GM12891 (cell line): ENCODE data around the gene PTPRN2.
"Not testable (repeated sequence)": the region's sequence is repeated elsewhere in the genome, so short reads cannot be mapped to it uniquely, and the experiment has no call there.

Source experiments
- DNase-seq: peaks from one replicate; pipeline ENCODE4 v3.0.0; 2011; ENCODE audit warnings: low spot score; ENCODE audit not compliant: insufficient read length
- FAIRE-seq: peaks from 2 replicates; lab custom pipeline; 2011; peaks lifted over from hg19 to GRCh38; lab: Jason Lieb, UNC
- PAX5 ChIP-seq: IDR thresholded peaks from 2 replicates; pipeline ENCODE4 v1.6.1; 2011; ENCODE audit warnings: low read length, moderate library complexity, mild to moderate bottlenecking; ENCODE audit not compliant: insufficient read depth, severe bottlenecking
- POLR2A ChIP-seq: IDR thresholded peaks from 2 replicates; pipeline ENCODE4 v1.6.1; 2011; ENCODE audit warnings: low read depth, low read length, control low read depth
- POLR2AphosphoS5 ChIP-seq: IDR thresholded peaks from 2 replicates; pipeline ENCODE4 v1.6.1; 2011; ENCODE audit warnings: low read depth, low read length, control low read depth
- POU2F2 ChIP-seq: IDR thresholded peaks from 2 replicates; pipeline ENCODE4 v1.6.1; 2011; ENCODE audit warnings: low read depth, mild to moderate bottlenecking, control low read depth, low read length, moderate library complexity
- SPI1 ChIP-seq: IDR thresholded peaks from 2 replicates; pipeline ENCODE4 v1.6.1; 2011; ENCODE audit warnings: low read depth, low read length, control low read depth
- TAF1 ChIP-seq: IDR thresholded peaks from 2 replicates; pipeline ENCODE4 v1.6.1; 2011; ENCODE audit warnings: low read depth, low read length, control low read depth

PTPRN2 gene

GRCh38 chr7:158345731-158346130, 241.9 kb downstream of the PTPRN2 start:
- FAIRE-seq (no peak), DNase-seq (no peak)
- TF ChIP-seq SPI1 (no peak), POLR2AphosphoS5 (no peak), POU2F2 (no peak), TAF1 (no peak), PAX5 (no peak), POLR2A (no peak)

DNA sequence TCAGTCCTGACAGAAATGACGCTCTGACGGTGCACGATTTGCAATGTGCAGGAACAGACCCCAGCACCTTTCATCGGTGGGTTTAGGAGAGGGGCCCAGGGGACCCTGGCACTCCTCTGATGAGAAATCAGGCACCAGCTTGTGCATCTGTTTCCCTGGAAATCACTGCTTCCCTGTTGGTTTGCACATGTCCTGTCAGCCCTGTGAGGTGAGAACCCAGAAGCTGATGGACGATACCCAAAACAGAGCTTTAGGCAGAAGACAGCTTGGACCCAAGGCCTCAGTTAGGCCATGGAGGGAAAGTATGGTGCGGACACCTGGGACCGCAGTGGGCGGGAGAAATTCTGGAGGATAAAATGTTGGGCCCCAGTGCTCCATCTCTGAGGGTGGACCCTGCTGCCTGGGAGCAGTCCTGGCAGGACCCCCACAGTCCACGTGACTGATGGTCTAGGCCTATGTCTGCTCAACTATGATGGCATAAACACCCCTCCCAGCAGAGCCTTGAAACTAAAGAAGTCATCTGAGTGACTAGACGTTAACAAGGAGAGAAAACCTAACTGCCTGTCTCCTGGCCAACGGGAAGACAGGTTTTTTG, 242.8 kb downstream of the PTPRN2 start:
- TF ChIP-seq POLR2A (no peak), PAX5 (no peak), POLR2AphosphoS5 (no peak), SPI1 (no peak)
- FAIRE-seq (no peak), DNase-seq (no peak)

DNA sequence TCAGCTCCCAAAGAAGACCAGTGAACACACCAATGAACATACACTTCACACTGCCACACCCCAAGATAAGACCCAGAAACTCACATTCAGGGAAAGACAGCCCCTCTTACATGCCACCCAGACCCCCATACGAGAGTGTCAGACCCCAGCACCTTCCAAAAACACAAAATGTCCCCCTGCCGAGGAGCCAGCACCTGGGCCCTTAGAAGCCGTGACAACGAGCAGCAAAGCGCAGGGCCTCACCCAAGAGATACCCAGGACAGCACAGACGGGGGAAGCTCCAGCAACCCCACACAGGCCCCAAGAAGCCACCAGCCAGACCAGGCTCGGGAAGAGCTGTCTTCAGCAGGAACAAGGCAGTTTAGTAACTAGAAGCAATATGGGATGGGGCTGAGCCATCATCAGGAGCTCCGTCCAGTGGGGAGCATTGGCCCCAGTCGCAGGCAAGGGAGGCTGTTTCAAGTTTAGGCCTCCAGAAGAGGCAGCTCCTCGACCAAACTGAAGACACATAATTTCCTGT, 243.6 kb downstream of the PTPRN2 start:
- no peak for TF ChIP-seq POU2F2
- no peak for TF ChIP-seq POLR2AphosphoS5
- no peak for TF ChIP-seq SPI1
- no peak for TF ChIP-seq POLR2A
- no peak for TF ChIP-seq TAF1
- TF ChIP-seq PAX5 = no peak
- DNase-seq = no peak
- no peak for FAIRE-seq

DNA sequence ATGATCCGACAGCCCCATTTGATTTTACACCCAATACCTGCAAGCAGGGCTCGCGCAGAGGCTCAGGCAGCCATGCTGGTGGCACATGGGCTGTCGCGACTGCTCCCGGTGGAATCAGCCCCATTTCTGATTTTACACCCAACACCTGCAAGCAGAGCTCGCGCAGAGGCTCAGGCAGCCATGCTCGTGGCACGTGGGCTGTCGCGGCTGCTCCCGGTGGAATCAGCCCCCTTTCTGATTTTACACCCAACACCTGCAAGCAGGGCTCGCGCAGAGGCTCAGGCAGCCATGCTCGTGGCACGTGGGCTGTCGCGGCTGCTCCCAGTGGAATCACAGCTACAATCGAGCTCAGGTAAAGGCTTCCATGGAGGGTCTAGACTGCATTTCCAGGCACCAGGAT, 244.1 kb downstream of the PTPRN2 start:
- TF ChIP-seq TAF1 (no peak), POU2F2 (no peak)
- DNase-seq (no peak), FAIRE-seq (no peak)

GRCh38 chr7:158341097-158341496, 246.5 kb downstream of the PTPRN2 start:
- DNase-seq, FAIRE-seq: not testable (repeated sequence)

DNA sequence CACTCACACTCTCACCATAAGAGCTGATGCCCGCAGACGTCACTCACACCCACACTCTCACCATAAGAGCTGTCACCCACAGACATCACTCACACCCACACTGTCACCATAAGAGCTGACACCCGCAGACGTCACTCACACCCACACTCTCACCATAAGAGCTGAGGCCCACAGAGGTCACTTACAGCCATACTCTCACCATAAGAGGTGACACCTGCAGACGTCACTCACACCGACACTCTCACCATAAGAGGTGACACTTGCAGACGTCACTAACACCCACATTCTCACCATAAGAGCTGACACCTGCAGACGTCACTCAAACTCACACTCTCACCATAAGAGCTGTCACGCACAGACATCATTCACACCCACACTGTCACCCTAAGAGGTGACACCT, 250.7 kb downstream of the PTPRN2 start:
- FAIRE-seq, DNase-seq: not testable (repeated sequence)

DNA sequence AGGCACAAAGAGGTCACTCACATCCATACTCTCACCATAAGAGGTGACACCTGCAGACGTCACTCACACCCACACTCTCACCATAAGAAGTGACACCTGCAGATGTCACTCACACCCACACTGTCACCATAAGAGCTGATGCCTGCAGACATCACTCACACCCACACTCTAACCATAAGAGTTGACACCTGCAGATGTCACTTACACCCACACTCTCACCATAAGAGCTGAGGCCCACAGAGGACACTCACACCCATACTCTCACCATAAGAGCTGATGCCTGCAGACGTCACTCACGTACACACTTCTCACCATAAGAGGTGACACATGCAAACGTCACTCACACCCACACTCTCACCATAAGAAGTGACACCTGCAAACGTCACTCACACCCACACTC, 255.1 kb downstream of the PTPRN2 start:
- DNase-seq, FAIRE-seq: not testable (repeated sequence)

- FAIRE-seq, DNase-seq: not testable (repeated sequence)
These were observed 255.7 kb downstream of the PTPRN2 start for GRCh38 chr7:158331826-158332450.

DNA sequence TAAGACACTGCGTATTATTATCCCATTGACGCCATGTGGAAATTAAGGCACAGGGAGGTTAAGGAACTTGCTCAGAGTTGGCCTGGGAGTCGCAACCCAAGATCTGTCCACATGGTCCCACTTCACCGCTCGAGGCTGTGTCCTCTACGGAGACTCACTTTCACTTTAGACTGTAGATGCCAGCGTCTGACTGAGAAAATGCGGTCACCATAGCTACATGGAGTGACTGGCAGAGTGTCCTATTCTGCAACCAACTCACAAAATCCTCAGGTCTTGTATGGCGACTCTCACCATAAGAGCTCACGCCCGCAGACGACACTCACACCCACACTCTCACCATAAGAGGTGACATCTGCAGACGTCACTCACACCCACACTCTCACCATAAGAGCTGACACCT, 257.9 kb downstream of the PTPRN2 start:
- FAIRE-seq = no peak
- no peak for DNase-seq
- no peak for TF ChIP-seq PAX5

DNA sequence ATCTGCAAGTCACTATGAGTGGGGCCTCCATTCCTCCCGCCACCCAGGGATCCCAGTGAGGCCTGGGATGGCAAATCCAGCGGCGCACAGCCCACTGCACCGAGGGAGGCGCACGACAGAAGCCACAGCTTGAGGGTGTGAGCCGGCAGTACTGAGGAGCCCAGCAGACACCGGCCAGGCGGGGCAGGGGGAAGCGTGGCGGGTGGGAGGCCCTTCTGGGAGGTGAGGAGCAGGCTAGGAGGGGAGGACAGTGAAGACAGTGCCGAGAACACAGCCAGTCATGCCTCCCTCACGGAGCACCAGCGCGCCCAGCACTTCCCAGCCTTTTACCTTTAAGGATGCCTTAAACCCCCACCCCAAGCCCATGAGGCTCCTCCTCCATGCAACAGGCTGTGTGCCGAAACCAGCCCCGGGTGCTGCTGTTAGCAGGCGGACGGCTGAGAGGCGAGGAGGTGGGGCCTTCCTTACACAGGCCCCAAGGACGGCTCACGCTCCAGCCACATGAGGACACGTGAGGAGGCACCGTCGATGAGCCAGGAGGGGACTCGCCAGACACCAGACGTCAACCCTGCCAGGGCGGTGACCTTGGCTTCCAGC, 258.5 kb downstream of the PTPRN2 start:
- TF ChIP-seq TAF1 = no peak
- no peak for TF ChIP-seq POU2F2
- TF ChIP-seq SPI1 = no peak
- no peak for TF ChIP-seq POLR2AphosphoS5
- TF ChIP-seq POLR2A = no peak
- no peak for TF ChIP-seq PAX5
- no peak for FAIRE-seq

GRCh38 chr7:158328376-158329013, 259.1 kb downstream of the PTPRN2 start:
- DNase-seq (no peak), FAIRE-seq (no peak)
- TF ChIP-seq POLR2A (no peak), POU2F2 (no peak), SPI1 (no peak), POLR2AphosphoS5 (no peak), TAF1 (no peak), PAX5 (no peak)

More for the DNA sequence above, 258.5 kb downstream of the PTPRN2 start:
- no peak for DNase-seq
